Neuronal stem cell (in vitro differentiated cells): ENCODE data around the gene VARS2.
"Not testable (repeated sequence)": the region's sequence is repeated elsewhere in the genome, so short reads cannot be mapped to it uniquely, and the experiment has no call there.

Experiments used
- DNase-seq: peaks from one replicate; pipeline ENCODE4 v3.0.0-alpha.2; 2013; ENCODE audit warnings: low spot score
- H2AFZ ChIP-seq: one replicate; pipeline ENCODE4 v1.6.1; 2013; ENCODE audit warnings: mild to moderate bottlenecking, low read length, inconsistent platforms
- H2AK5ac ChIP-seq: 2 replicates; pipeline ENCODE4 v1.6.1; 2013; ENCODE audit warnings: low read depth, mild to moderate bottlenecking, inconsistent platforms, low read length, moderate library complexity, mixed read lengths
- H2BK120ac ChIP-seq: 2 replicates; pipeline ENCODE4 v1.6.1; 2013; ENCODE audit warnings: low read depth, mild to moderate bottlenecking, inconsistent platforms, low read length, moderate library complexity, mixed read lengths
- H2BK12ac ChIP-seq: one replicate; pipeline ENCODE4 v1.6.1; 2013; ENCODE audit warnings: low read length, inconsistent platforms
- H2BK15ac ChIP-seq: 2 replicates; pipeline ENCODE4 v1.6.1; 2013; ENCODE audit warnings: mild to moderate bottlenecking, low read length, inconsistent platforms, mixed read lengths
- H2BK5ac ChIP-seq: one replicate; pipeline ENCODE4 v1.6.1; 2013; ENCODE audit warnings: inconsistent platforms, mild to moderate bottlenecking, low read length, moderate library complexity
- H3K14ac ChIP-seq: one replicate; pipeline ENCODE4 v1.6.1; 2013; ENCODE audit warnings: low read length, inconsistent platforms
- H3K18ac ChIP-seq: 2 replicates; pipeline ENCODE4 v1.6.1; 2013; ENCODE audit warnings: low read length, inconsistent platforms
- H3K23ac ChIP-seq: 2 replicates; pipeline ENCODE4 v1.6.1; 2013; ENCODE audit warnings: low read depth, mild to moderate bottlenecking, mixed read lengths, low read length, inconsistent platforms; ENCODE audit not compliant: poor library complexity
- H3K27ac ChIP-seq: replicated peaks from 3 replicates; pipeline ENCODE4 v1.5.1; 2013; ENCODE audit warnings: low read length, inconsistent platforms
- H3K27me3 ChIP-seq, 3 experiments: 2 replicates each; pipeline ENCODE4 v1.6.1; 2013; ENCODE audit warnings: low read length in 3 of 3, mild to moderate bottlenecking in 2 of 3, inconsistent platforms in 1 of 3, low read depth in 1 of 3, mixed read lengths in 1 of 3, moderate library complexity in 1 of 3; ENCODE audit not compliant: control insufficient read depth in 3 of 3, insufficient read depth in 3 of 3
- H3K36me3 ChIP-seq, 2 donors: replicated peaks in 1 of 2; 2 replicates each; pipeline ENCODE4 v1.6.1; 2013; ENCODE audit warnings: low read length in 2 of 2; ENCODE audit not compliant: control insufficient read depth in 2 of 2, insufficient read depth in 2 of 2
- H3K4ac ChIP-seq: 2 replicates; pipeline ENCODE4 v1.6.1; 2013; ENCODE audit warnings: inconsistent platforms, mild to moderate bottlenecking, low read length, moderate library complexity
- H3K4me1 ChIP-seq, 2 donors: 1 replicate in 1 of 2; 2 replicates in 1 of 2; pipeline ENCODE4 v1.6.1; 2013; ENCODE audit warnings: low read length in 2 of 2, low read depth in 1 of 2; ENCODE audit not compliant: control insufficient read depth in 2 of 2, insufficient read depth in 1 of 2
- H3K4me2 ChIP-seq: one replicate; pipeline ENCODE4 v1.6.1; 2013; ENCODE audit warnings: mild to moderate bottlenecking, low read length, inconsistent platforms; ENCODE audit not compliant: insufficient read depth, poor library complexity, severe bottlenecking
- H3K4me3 ChIP-seq, 2 donors: 2 replicates each; pipeline ENCODE4 v1.5.1; 2013; ENCODE audit warnings: low read length in 2 of 2, mild to moderate bottlenecking in 2 of 2, inconsistent platforms in 1 of 2, moderate library complexity in 1 of 2
- H3K79me1 ChIP-seq: one replicate; pipeline ENCODE4 v1.6.1; 2013; ENCODE audit warnings: low read depth, mild to moderate bottlenecking, inconsistent platforms, low read length, moderate library complexity
- H3K9ac ChIP-seq: one replicate; pipeline ENCODE4 v1.6.1; 2013; ENCODE audit warnings: mild to moderate bottlenecking, low read depth, low read length, inconsistent platforms; ENCODE audit not compliant: poor library complexity
- H3K9me3 ChIP-seq, 2 donors: replicated peaks in 1 of 2; 2 replicates each; pipeline versions ENCODE3 to v1.6.1; 2013; ENCODE audit warnings: low read length in 2 of 2, mild to moderate bottlenecking in 2 of 2, inconsistent platforms in 1 of 2, low read depth in 1 of 2, mixed read lengths in 1 of 2, moderate library complexity in 1 of 2; ENCODE audit not compliant: control insufficient read depth in 2 of 2, insufficient read depth in 1 of 2
- H4K8ac ChIP-seq: one replicate; pipeline ENCODE4 v1.6.1; 2013; ENCODE audit warnings: low read depth, mild to moderate bottlenecking, inconsistent platforms, low read length, moderate library complexity
- H4K91ac ChIP-seq: one replicate; pipeline ENCODE4 v1.6.1; 2013; ENCODE audit warnings: low read length, low read depth, mild to moderate bottlenecking, inconsistent platforms; ENCODE audit not compliant: poor library complexity
- WGBS, 2 donors: extraction: QIAGEN DNeasy Blood & Tissue Kit; methylation state at CpG; one replicate each; pipeline ENCODE4 v1.1.7; 2013; ENCODE audit warnings: missing lambda C conversion rate in 2 of 2, mixed read lengths in 1 of 2; ENCODE audit not compliant: insufficient read length in 2 of 2, insufficient replicate concordance in 1 of 2; ENCODE audit errors: extremely low coverage in 2 of 2; 5-methylcytosine and 5-hydroxymethylcytosine counted together

VARS2 gene

GRCh38 chr6:30903236-30903635 lies 10.8 kb upstream of the VARS2 start:
- Histone ChIP-seq H3K9ac (no peak overlapping the region), H3K4ac (no peak overlapping the region), H3K18ac (no peak overlapping the region), H3K23ac (no peak overlapping the region), H3K36me3 (peaks cover 20 to 27% of the 10 kb centered on the region in 2 donors), H4K8ac (no peak overlapping the region), H2AFZ (no peak overlapping the region), H3K4me2 (no peak overlapping the region), H3K4me1 (peaks cover 0 to 2% of the 10 kb centered on the region in 2 donors), H2BK5ac (no peak overlapping the region), H3K27me3 (no peaks in the 10 kb centered on the region), H3K14ac (no peak overlapping the region), H4K91ac (no peak overlapping the region), H2AK5ac (no peak overlapping the region), H3K79me1 (no peaks in the 10 kb centered on the region), H2BK12ac (no peak overlapping the region), H3K27ac (no peak overlapping the region), H2BK120ac (no peak overlapping the region), H2BK15ac (no peak overlapping the region), H3K4me3 (no peak overlapping the region), H3K9me3 (no peaks in the 10 kb centered on the region)
- WGBS, 2 donors = no CpG with 5 or more reads among the region's 4 CpGs
- no peak for DNase-seq

DNA sequence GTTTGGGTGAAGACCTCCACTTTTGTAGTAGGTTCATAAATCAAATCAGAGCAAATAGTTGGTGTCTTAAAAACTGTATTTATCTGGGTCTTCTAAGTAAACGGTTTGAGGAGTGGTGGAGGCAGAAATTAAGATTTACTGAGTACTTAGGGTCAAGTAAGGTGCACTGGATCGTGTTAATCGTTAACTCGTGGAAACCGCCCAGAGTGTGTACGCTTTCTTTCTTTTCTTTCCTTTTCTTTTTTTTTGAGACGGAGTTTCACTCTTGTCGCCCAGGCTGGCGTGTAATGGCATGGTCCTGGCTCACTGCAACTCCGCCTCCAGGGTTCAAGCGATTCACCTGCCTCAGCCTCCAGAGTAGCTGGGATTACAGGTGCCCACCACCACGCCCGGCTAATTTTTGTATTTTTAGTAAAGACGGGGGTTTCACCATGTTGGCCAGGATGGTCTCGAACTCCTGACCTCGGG lies 6.7 kb upstream of the VARS2 start:
- Histone ChIP-seq H3K4me3 (peak overlapping the region; percentile 74 to 90), H3K4me2 (peak overlapping the region; percentile 58), H3K9ac (peak overlapping the region; percentile 47), H2AFZ (peak overlapping the region; percentile 78), H3K36me3 (peaks cover 20 to 32% of the 10 kb centered on the region in 2 donors)
- DNase-seq, H2AK5ac ChIP-seq, H3K79me1 ChIP-seq, H4K91ac ChIP-seq, H4K8ac ChIP-seq, H3K18ac ChIP-seq, H2BK120ac ChIP-seq, H3K27me3 ChIP-seq, H3K4me1 ChIP-seq, H3K9me3 ChIP-seq, H3K14ac ChIP-seq, H2BK12ac ChIP-seq, H3K4ac ChIP-seq, H2BK15ac ChIP-seq, H3K27ac ChIP-seq, H2BK5ac ChIP-seq, H3K23ac ChIP-seq: not testable (repeated sequence)
- WGBS, 2 donors = no CpG with 5 or more reads among the region's 16 CpGs

GRCh38 chr6:30907758-30908591 lies 6.1 kb upstream of the VARS2 start, which contains the start of gene GTF2H4:
TSS of gene GTF2H4 (plus strand) at chr6:30908207.
- Histone ChIP-seq H3K4me1 (peaks cover 5 to 7% of the 10 kb centered on the region in 2 donors), H2BK12ac (no peak within 1 kb of the TSS), H2AFZ (peak within 1 kb of the TSS; percentile 91), H4K8ac (no peak within 1 kb of the TSS), H3K27me3 (no peaks in the 10 kb centered on the region), H3K14ac (no peak within 1 kb of the TSS), H3K9ac (peak within 1 kb of the TSS; percentile 95), H2AK5ac (no peak within 1 kb of the TSS), H2BK15ac (no peak within 1 kb of the TSS), H3K9me3 (no peaks in the 10 kb centered on the region), H3K4me2 (peak within 1 kb of the TSS; percentile 68), H3K23ac (no peak within 1 kb of the TSS), H3K36me3 (peaks cover 23 to 39% of the 10 kb centered on the region in 2 donors), H3K18ac (peak within 1 kb of the TSS; percentile 48), H2BK120ac (no peak within 1 kb of the TSS), H4K91ac (no peak within 1 kb of the TSS), H2BK5ac (no peak within 1 kb of the TSS), H3K4me3 (peak within 1 kb of the TSS; percentile 90 to 93), H3K27ac (no peak within 1 kb of the TSS), H3K4ac (no peak within 1 kb of the TSS), H3K79me1 (peaks cover 8% of the 10 kb centered on the region)
- DNase-seq = peak; percentile 93
- WGBS, 2 donors = no CpG with 5 or more reads among the region's 49 CpGs

- H3K79me1 ChIP-seq = peaks cover 8% of the 10 kb centered on the region
- H3K36me3 ChIP-seq = peaks cover 27 to 43% of the 10 kb centered on the region in 2 donors
- no peak overlapping the region for H3K18ac ChIP-seq
- H2AK5ac ChIP-seq = no peak overlapping the region
- no CpG with 5 or more reads among the region's 2 CpGs for WGBS, 2 donors
- H3K27me3 ChIP-seq = no peaks in the 10 kb centered on the region
- H3K4me1 ChIP-seq = peaks cover 5 to 8% of the 10 kb centered on the region in 2 donors
- H3K4ac ChIP-seq = no peak overlapping the region
- no peak overlapping the region for H3K27ac ChIP-seq
- peak overlapping the region; percentile 90 to 93 for H3K4me3 ChIP-seq
- no peak overlapping the region for H3K23ac ChIP-seq
- H3K14ac ChIP-seq = no peak overlapping the region
- no peak overlapping the region for H4K91ac ChIP-seq
- H2BK15ac ChIP-seq = no peak overlapping the region
- H2BK120ac ChIP-seq = no peak overlapping the region
- no peak overlapping the region for H4K8ac ChIP-seq
- no peaks in the 10 kb centered on the region for H3K9me3 ChIP-seq
- H3K9ac ChIP-seq = peak overlapping the region; percentile 95
- no peak for DNase-seq
- H2BK5ac ChIP-seq = no peak overlapping the region
- H2BK12ac ChIP-seq = no peak overlapping the region
- H3K4me2 ChIP-seq = peak overlapping the region; percentile 68
- peak overlapping the region; percentile 91 for H2AFZ ChIP-seq
Observed at GRCh38 chr6:30908700-30909099, 5.3 kb upstream of the VARS2 start.
